ENCODE results near the gene GTF2F1. TPM values are rescaled to one million over a fixed set of nuclear protein-coding genes. Genes with fewer than 3 reads are reported as not detected.

Gene GTF2F1
- total RNA-seq, 1 donor from 2014 or later: 72.4 TPM

- no peak overlapping the region for H3K4me3 Mint-ChIP-seq
- H3K36me3 Mint-ChIP-seq: no peaks in the 10 kb centered on the region
- H3K4me1 Mint-ChIP-seq (ENCODE audit: unreplicated experiment): no peaks in the 10 kb centered on the region
- no peak for DNase-seq (ENCODE audit: extremely low spot score, unreplicated experiment)
- no peak overlapping the region for H3K27ac Mint-ChIP-seq
- TF ChIP-seq CTCF (conservative IDR thresholded peaks at IDR 0.05): no peak
- no peaks in the 10 kb centered on the region for H3K9me3 Mint-ChIP-seq
- H3K27me3 Mint-ChIP-seq: no peaks in the 10 kb centered on the region
Measured at GRCh38 chr19:6334490-6335285, 58.3 kb downstream of the GTF2F1 start.

- Mint-ChIP-seq H3K4me1 (ENCODE audit: unreplicated experiment) (no peaks in the 10 kb centered on the region), H3K36me3 (no peaks in the 10 kb centered on the region), H3K27ac (no peak within 1 kb of the TSS), H3K4me3 (no peak within 1 kb of the TSS), H3K9me3 (no peaks in the 10 kb centered on the region), H3K27me3 (no peaks in the 10 kb centered on the region)
- DNase-seq (ENCODE audit: extremely low spot score, unreplicated experiment): no peak
- TF ChIP-seq CTCF (conservative IDR thresholded peaks at IDR 0.05): no peak
Measured at GRCh38 chr19:6333439-6333838, 59.5 kb downstream of the GTF2F1 start, which contains the start of gene ACER1. Gene ACER1, minus strand, starts transcription at chr19:6333612. Its CDS starts 61 bp downstream, at chr19:6333551.

Small RNA genes within 50 kb of the gene (microRNA-seq; reads per million reads assigned to microRNA genes)
- gene MIR3940 (22.0 reads per million, percentile 45 among the genes with 10 or more reads in this experiment), gene MIR6790 (not detected), gene MIR6885 (2.5 reads per million)

Other genes with a start within 250 kb of the GTF2F1 start
- 51.3 and 106 TPM in 2 replicates for gene MLLT1, start 113.2 kb downstream of the GTF2F1 start, total RNA-seq (ENCODE audit: low replicate concordance)
- not detected in 2 replicates for gene ACER1, start 59.6 kb downstream of the GTF2F1 start, total RNA-seq (ENCODE audit: low replicate concordance)
- gene CLPP, start 31.6 kb downstream of the GTF2F1 start, total RNA-seq (ENCODE audit: low replicate concordance): 61.6 and 70.7 TPM in 2 replicates
- 53.2 and 71.0 TPM in 2 replicates for gene ALKBH7, start 20.4 kb downstream of the GTF2F1 start, total RNA-seq (ENCODE audit: low replicate concordance)
- gene PSPN, start 17.2 kb downstream of the GTF2F1 start, total RNA-seq (ENCODE audit: low replicate concordance): 2.8 and 4.8 TPM in 2 replicates
- 336 and 414 TPM in 2 replicates for gene KHSRP, start 31.6 kb upstream of the GTF2F1 start, total RNA-seq (ENCODE audit: low replicate concordance)
- 1.0 and 1.1 TPM in 2 replicates for gene SLC25A41, start 40.6 kb upstream of the GTF2F1 start, total RNA-seq (ENCODE audit: low replicate concordance)
- gene SLC25A23, start 66.6 kb upstream of the GTF2F1 start, total RNA-seq (ENCODE audit: low replicate concordance): 67.5 and 86.6 TPM in 2 replicates
- 30.6 and 63.3 TPM in 2 replicates for gene CRB3, start 71.1 kb upstream of the GTF2F1 start, total RNA-seq (ENCODE audit: low replicate concordance)
- 0.93 and 0.94 TPM in 2 replicates for gene DENND1C, start 88.6 kb upstream of the GTF2F1 start, total RNA-seq (ENCODE audit: low replicate concordance)
- gene TUBB4A, start 109.1 kb upstream of the GTF2F1 start, total RNA-seq (ENCODE audit: low replicate concordance): 6.8 and 10.9 TPM in 2 replicates
- 1.3 and 3.4 TPM in 2 replicates for gene TNFSF9, start 137.9 kb upstream of the GTF2F1 start, total RNA-seq (ENCODE audit: low replicate concordance)
- 0.74 and 1.0 TPM in 2 replicates for gene CD70, start 198.0 kb upstream of the GTF2F1 start, total RNA-seq (ENCODE audit: low replicate concordance)